ENCODE results near the gene TSHZ2. TPM values are rescaled to one million over a fixed set of nuclear protein-coding genes. Genes with fewer than 3 reads are reported as not detected.

The TSHZ2 gene
- total and polyA plus RNA-seq, 2 experiments from 2014 or later = 10.4 to 32.0 TPM

- Histone ChIP-seq H3K4me3 (no peak overlapping the region), H3K27me3 (no peaks in the 10 kb centered on the region), H3K9me3 (ENCODE audit: low read depth) (no peaks in the 10 kb centered on the region), H3K36me3 (no peaks in the 10 kb centered on the region), H3K27ac (no peak overlapping the region), H3K4me1 (ENCODE audit: low read depth) (no peaks in the 10 kb centered on the region)
- TF ChIP-seq, protein P1, sequence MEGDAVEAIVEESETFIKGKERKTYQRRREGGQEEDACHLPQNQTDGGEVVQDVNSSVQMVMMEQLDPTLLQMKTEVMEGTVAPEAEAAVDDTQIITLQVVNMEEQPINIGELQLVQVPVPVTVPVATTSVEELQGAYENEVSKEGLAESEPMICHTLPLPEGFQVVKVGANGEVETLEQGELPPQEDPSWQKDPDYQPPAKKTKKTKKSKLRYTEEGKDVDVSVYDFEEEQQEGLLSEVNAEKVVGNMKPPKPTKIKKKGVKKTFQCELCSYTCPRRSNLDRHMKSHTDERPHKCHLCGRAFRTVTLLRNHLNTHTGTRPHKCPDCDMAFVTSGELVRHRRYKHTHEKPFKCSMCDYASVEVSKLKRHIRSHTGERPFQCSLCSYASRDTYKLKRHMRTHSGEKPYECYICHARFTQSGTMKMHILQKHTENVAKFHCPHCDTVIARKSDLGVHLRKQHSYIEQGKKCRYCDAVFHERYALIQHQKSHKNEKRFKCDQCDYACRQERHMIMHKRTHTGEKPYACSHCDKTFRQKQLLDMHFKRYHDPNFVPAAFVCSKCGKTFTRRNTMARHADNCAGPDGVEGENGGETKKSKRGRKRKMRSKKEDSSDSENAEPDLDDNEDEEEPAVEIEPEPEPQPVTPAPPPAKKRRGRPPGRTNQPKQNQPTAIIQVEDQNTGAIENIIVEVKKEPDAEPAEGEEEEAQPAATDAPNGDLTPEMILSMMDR (IDR thresholded peaks at IDR 0.05; ENCODE audit: low read depth, low read length) = no peak
- peak in 1 of 2 donors; percentile 13 for DNase-seq (ENCODE audit: low read depth in 1 of 2, low spot score in 1 of 2)
Observed at GRCh38 chr20:53208110-53208832, 236.1 kb downstream of the TSHZ2 start.

GRCh38 chr20:53210041-53210440 is 237.9 kb downstream of the TSHZ2 start:
- no peaks in the 10 kb centered on the region for H3K36me3 ChIP-seq
- TF ChIP-seq, protein P1 (IDR thresholded peaks at IDR 0.05; ENCODE audit: low read depth, low read length) = no peak
- H3K9me3 ChIP-seq (ENCODE audit: low read depth) = no peaks in the 10 kb centered on the region
- no peaks in the 10 kb centered on the region for H3K27me3 ChIP-seq
- no peak for DNase-seq (ENCODE audit: low read depth in 1 of 2, low spot score in 1 of 2)
- H3K4me3 ChIP-seq = no peak overlapping the region
- H3K4me1 ChIP-seq (ENCODE audit: low read depth) = no peaks in the 10 kb centered on the region
- no peak overlapping the region for H3K27ac ChIP-seq

- Histone ChIP-seq H3K27ac (no peak overlapping the region), H3K27me3 (no peaks in the 10 kb centered on the region), H3K36me3 (no peaks in the 10 kb centered on the region), H3K4me1 (ENCODE audit: low read depth) (no peaks in the 10 kb centered on the region), H3K4me3 (no peak overlapping the region), H3K9me3 (ENCODE audit: low read depth) (no peaks in the 10 kb centered on the region)
- TF ChIP-seq, protein P1 (IDR thresholded peaks at IDR 0.05; ENCODE audit: low read depth, low read length) = no peak
- DNase-seq (ENCODE audit: low read depth in 1 of 2, low spot score in 1 of 2) = no peak
Observed at GRCh38 chr20:53210931-53211330, 238.8 kb downstream of the TSHZ2 start.

DNA sequence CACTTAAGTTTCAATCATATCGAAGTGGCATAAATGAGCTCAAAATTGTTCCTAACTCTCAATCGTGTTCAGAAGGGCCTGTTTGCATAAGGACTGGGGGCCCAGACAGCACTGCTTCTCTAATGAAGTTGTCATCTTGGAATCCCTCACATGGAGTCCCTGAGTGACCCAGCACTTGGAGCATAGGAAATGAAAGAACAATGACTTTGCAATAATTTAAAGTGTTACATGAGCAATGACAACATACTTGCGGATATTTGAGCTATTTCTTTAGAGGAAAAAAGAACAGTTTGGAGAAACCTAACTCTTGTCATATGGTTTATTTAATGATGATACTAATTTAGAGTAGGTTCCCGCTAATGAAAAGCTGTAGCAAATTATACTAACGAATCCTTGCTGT is 239.9 kb downstream of the TSHZ2 start:
- H3K4me1 ChIP-seq (ENCODE audit: low read depth) = peaks cover 5% of the 10 kb centered on the region
- no peak overlapping the region for H3K27ac ChIP-seq
- TF ChIP-seq, protein P1 (IDR thresholded peaks at IDR 0.05; ENCODE audit: low read depth, low read length) = no peak
- no peaks in the 10 kb centered on the region for H3K36me3 ChIP-seq
- H3K4me3 ChIP-seq = no peak overlapping the region
- no peak for DNase-seq (ENCODE audit: low read depth in 1 of 2, low spot score in 1 of 2)
- H3K27me3 ChIP-seq = no peaks in the 10 kb centered on the region
- H3K9me3 ChIP-seq (ENCODE audit: low read depth) = no peaks in the 10 kb centered on the region

DNA sequence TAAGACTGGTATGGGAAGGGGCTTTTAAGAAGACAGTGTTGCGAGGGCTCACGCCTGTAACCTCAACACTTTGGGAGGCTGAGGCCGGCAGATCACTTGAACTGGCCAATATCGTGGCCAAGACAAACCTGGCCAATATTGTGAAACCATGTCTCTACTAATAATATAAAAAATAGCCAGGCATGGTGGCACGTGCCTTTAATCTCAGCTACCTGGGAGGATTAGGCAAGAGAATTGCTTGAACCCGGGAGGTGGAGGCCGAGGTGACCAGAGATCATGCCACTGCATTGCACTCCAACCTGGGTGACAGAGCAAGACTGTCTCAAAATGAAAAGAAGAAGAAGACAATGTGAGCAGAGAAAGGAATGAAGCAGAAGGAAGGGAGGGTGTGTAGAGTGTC is 242.2 kb downstream of the TSHZ2 start:
- H3K9me3 ChIP-seq (ENCODE audit: low read depth) = no peaks in the 10 kb centered on the region
- no peak overlapping the region for H3K4me3 ChIP-seq
- H3K27ac ChIP-seq = no peak overlapping the region
- H3K4me1 ChIP-seq (ENCODE audit: low read depth) = peaks cover 5% of the 10 kb centered on the region
- TF ChIP-seq, protein P1 (IDR thresholded peaks at IDR 0.05; ENCODE audit: low read depth, low read length) = no peak
- no peaks in the 10 kb centered on the region for H3K27me3 ChIP-seq
- no peak for DNase-seq (ENCODE audit: low read depth in 1 of 2, low spot score in 1 of 2)
- no peaks in the 10 kb centered on the region for H3K36me3 ChIP-seq

Data from cardiac muscle cell (in vitro differentiated cells and primary cell).